Measurements from ENCODE around the gene C6orf62. TPM values are rescaled to one million over a fixed set of nuclear protein-coding genes. Genes with fewer than 3 reads are reported as not detected.
A peak's percentile ranks its signal among the peaks of the same experiment; 100 is the strongest.

C6orf62 gene
- total and polyA plus RNA-seq, 2 experiments from 2014 or later: 66.7 to 79.9 TPM

DNA sequence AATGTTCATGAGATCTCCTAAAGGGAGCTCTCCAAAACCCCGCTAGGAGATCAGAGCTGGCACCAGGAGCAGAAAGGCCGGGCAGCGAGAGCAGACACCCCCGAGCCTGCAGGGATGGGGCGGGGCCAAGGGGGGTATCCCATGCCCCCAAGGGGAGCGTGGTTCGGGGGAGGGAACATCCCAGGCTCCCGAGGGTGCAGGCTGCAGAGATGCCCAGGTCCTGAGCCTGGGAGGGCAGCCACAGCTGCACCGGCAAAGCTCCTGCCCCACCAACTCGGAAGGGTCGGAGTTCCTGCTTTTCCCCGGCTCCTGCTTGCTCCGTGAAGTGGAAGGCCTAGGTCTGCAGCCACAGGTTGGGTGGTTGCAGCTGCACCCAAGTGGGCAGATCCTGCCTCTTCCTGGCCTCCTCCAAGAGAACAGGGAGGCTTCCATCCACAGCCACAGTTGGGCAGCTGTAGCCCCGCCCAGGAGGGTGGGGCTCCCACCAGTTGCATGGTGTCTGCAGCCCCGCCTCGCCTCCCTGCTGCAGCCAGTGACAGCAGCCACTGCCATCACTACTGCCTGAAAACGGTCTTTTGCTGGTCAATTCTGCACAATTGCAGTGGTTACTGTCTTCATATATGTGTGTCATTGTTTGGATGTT lies 42.4 kb upstream of the C6orf62 start (continued):
- TF ChIP-seq, protein P1, sequence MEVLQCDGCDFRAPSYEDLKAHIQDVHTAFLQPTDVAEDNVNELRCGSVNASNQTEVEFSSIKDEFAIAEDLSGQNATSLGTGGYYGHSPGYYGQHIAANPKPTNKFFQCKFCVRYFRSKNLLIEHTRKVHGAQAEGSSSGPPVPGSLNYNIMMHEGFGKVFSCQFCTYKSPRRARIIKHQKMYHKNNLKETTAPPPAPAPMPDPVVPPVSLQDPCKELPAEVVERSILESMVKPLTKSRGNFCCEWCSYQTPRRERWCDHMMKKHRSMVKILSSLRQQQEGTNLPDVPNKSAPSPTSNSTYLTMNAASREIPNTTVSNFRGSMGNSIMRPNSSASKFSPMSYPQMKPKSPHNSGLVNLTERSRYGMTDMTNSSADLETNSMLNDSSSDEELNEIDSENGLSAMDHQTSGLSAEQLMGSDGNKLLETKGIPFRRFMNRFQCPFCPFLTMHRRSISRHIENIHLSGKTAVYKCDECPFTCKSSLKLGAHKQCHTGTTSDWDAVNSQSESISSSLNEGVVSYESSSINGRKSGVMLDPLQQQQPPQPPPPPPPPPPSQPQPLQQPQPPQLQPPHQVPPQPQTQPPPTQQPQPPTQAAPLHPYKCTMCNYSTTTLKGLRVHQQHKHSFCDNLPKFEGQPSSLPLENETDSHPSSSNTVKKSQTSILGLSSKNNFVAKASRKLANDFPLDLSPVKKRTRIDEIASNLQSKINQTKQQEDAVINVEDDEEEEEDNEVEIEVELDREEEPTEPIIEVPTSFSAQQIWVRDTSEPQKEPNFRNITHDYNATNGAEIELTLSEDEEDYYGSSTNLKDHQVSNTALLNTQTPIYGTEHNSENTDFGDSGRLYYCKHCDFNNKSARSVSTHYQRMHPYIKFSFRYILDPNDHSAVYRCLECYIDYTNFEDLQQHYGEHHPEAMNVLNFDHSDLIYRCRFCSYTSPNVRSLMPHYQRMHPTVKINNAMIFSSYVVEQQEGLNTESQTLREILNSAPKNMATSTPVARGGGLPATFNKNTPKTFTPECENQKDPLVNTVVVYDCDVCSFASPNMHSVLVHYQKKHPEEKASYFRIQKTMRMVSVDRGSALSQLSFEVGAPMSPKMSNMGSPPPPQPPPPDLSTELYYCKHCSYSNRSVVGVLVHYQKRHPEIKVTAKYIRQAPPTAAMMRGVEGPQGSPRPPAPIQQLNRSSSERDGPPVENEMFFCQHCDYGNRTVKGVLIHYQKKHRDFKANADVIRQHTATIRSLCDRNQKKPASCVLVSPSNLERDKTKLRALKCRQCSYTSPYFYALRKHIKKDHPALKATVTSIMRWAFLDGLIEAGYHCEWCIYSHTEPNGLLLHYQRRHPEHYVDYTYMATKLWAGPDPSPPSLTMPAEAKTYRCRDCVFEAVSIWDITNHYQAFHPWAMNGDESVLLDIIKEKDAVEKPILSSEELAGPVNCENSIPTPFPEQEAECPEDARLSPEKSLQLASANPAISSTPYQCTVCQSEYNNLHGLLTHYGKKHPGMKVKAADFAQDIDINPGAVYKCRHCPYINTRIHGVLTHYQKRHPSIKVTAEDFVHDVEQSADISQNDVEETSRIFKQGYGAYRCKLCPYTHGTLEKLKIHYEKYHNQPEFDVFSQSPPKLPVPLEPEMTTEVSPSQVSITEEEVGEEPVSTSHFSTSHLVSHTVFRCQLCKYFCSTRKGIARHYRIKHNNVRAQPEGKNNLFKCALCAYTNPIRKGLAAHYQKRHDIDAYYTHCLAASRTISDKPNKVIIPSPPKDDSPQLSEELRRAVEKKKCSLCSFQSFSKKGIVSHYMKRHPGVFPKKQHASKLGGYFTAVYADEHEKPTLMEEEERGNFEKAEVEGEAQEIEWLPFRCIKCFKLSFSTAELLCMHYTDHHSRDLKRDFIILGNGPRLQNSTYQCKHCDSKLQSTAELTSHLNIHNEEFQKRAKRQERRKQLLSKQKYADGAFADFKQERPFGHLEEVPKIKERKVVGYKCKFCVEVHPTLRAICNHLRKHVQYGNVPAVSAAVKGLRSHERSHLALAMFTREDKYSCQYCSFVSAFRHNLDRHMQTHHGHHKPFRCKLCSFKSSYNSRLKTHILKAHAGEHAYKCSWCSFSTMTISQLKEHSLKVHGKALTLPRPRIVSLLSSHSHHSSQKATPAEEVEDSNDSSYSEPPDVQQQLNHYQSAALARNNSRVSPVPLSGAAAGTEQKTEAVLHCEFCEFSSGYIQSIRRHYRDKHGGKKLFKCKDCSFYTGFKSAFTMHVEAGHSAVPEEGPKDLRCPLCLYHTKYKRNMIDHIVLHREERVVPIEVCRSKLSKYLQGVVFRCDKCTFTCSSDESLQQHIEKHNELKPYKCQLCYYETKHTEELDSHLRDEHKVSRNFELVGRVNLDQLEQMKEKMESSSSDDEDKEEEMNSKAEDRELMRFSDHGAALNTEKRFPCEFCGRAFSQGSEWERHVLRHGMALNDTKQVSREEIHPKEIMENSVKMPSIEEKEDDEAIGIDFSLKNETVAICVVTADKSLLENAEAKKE (CRISPR knock-in tag; IDR thresholded peaks at IDR 0.05): no peak

DNA sequence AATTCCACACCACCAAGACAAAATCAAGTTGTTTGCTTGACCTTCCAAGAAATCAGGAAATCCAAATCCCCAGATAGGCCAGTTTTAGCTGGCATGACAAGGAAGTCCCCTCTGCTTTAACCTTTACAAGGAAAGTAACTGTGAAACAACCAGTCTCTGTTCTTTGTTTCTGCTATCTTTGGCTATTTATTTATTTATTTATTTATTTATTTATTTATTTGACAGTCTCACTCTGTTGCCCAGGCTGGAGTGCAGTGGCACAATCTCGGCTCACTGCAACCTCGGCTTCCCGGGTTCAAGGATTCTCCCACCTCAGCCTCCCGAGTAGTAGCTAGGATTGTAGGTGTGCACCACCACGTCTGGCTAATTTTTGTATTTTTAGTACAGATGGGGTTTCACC lies 41.3 kb upstream of the C6orf62 start:
- peaks cover 2% of the 10 kb centered on the region for H3K27me3 Mint-ChIP-seq (ENCODE audit: insufficient read depth, low read depth, poor library complexity)
- TF ChIP-seq ZNF331 (CRISPR knock-in tag; IDR thresholded peaks at IDR 0.05; ENCODE audit: low read depth): no peak
- TF ChIP-seq, protein P2, sequence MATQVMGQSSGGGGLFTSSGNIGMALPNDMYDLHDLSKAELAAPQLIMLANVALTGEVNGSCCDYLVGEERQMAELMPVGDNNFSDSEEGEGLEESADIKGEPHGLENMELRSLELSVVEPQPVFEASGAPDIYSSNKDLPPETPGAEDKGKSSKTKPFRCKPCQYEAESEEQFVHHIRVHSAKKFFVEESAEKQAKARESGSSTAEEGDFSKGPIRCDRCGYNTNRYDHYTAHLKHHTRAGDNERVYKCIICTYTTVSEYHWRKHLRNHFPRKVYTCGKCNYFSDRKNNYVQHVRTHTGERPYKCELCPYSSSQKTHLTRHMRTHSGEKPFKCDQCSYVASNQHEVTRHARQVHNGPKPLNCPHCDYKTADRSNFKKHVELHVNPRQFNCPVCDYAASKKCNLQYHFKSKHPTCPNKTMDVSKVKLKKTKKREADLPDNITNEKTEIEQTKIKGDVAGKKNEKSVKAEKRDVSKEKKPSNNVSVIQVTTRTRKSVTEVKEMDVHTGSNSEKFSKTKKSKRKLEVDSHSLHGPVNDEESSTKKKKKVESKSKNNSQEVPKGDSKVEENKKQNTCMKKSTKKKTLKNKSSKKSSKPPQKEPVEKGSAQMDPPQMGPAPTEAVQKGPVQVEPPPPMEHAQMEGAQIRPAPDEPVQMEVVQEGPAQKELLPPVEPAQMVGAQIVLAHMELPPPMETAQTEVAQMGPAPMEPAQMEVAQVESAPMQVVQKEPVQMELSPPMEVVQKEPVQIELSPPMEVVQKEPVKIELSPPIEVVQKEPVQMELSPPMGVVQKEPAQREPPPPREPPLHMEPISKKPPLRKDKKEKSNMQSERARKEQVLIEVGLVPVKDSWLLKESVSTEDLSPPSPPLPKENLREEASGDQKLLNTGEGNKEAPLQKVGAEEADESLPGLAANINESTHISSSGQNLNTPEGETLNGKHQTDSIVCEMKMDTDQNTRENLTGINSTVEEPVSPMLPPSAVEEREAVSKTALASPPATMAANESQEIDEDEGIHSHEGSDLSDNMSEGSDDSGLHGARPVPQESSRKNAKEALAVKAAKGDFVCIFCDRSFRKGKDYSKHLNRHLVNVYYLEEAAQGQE (IDR thresholded peaks at IDR 0.05; ENCODE audit: unreplicated experiment): no peak
- TF ChIP-seq STAT1 (IDR thresholded peaks at IDR 0.05; ENCODE audit: unreplicated experiment): no peak
- TF ChIP-seq ZNF114 (CRISPR knock-in tag; IDR thresholded peaks at IDR 0.05): no peak
- TF ChIP-seq, protein P3, sequence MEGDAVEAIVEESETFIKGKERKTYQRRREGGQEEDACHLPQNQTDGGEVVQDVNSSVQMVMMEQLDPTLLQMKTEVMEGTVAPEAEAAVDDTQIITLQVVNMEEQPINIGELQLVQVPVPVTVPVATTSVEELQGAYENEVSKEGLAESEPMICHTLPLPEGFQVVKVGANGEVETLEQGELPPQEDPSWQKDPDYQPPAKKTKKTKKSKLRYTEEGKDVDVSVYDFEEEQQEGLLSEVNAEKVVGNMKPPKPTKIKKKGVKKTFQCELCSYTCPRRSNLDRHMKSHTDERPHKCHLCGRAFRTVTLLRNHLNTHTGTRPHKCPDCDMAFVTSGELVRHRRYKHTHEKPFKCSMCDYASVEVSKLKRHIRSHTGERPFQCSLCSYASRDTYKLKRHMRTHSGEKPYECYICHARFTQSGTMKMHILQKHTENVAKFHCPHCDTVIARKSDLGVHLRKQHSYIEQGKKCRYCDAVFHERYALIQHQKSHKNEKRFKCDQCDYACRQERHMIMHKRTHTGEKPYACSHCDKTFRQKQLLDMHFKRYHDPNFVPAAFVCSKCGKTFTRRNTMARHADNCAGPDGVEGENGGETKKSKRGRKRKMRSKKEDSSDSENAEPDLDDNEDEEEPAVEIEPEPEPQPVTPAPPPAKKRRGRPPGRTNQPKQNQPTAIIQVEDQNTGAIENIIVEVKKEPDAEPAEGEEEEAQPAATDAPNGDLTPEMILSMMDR (conservative IDR thresholded peaks at IDR 0.05; ENCODE audit: low read depth in 2 of 2): no peak
- TF ChIP-seq EZH2phosphoT487 (IDR thresholded peaks at IDR 0.05; ENCODE audit: unreplicated experiment): no peak
- no peak for TF ChIP-seq CREB1 (CRISPR knock-in tag; IDR thresholded peaks at IDR 0.05; ENCODE audit: low read depth)
- no peak for TF ChIP-seq POLR2AphosphoS5 (IDR thresholded peaks at IDR 0.05; ENCODE audit: low read depth)

More for the DNA sequence above, 41.3 kb upstream of the C6orf62 start:
- no peaks in the 10 kb centered on the region for H3K36me3 ChIP-seq (ENCODE audit: insufficient read depth)
- H4K20me1 ChIP-seq (replicated peaks; ENCODE audit: insufficient read depth): no peaks in the 10 kb centered on the region
- Mint-ChIP-seq H3K36me3 (ENCODE audit: low read depth) (no peaks in the 10 kb centered on the region; the same call in 2 of the 3 replicates), H3K9me3 (no peaks in the 10 kb centered on the region), H3K4me3 (no peak overlapping the region), H3K27ac (no peak overlapping the region), H3K4me1 (peaks cover 5% of the 10 kb centered on the region; the same call in 2 of the 3 replicates)
- peaks cover 4% of the 10 kb centered on the region; the same call in 1 of the 2 replicates for H3K4me1 ChIP-seq (ENCODE audit: insufficient read depth)
- H3K27me3 ChIP-seq (ENCODE audit: insufficient read depth): no peaks in the 10 kb centered on the region
- no peaks in the 10 kb centered on the region for H3F3A ChIP-seq (replicated peaks; ENCODE audit: low read depth)
- ATAC-seq: no peak
- no peaks in the 10 kb centered on the region for H3K79me2 ChIP-seq (replicated peaks; ENCODE audit: insufficient read depth)
- peaks cover 9% of the 10 kb centered on the region for H3K9me2 ChIP-seq (ENCODE audit: insufficient read depth)
- H3K4me2 ChIP-seq: no peak overlapping the region
- H2AFZ ChIP-seq: peak overlapping the region; percentile 85; the same call in 1 of the 2 replicates
- no peak overlapping the region for H3K4me3 ChIP-seq
- no peak overlapping the region for H3K27ac ChIP-seq (ENCODE audit: low read depth)
- no peak for DNase-seq (ENCODE audit: low spot score)
